ENCODE measurements around the gene CBLN3. TPM values are rescaled to one million over a fixed set of nuclear protein-coding genes. Genes with fewer than 3 reads are reported as not detected.

Gene CBLN3
- total and polyA plus RNA-seq, 9 of the 15 experiments (the other 6 are each of a cell fraction or from before 2014, with no cell fraction given), result 0.05 to 0.59 (median 0.26) TPM; not detected in 1

DNA sequence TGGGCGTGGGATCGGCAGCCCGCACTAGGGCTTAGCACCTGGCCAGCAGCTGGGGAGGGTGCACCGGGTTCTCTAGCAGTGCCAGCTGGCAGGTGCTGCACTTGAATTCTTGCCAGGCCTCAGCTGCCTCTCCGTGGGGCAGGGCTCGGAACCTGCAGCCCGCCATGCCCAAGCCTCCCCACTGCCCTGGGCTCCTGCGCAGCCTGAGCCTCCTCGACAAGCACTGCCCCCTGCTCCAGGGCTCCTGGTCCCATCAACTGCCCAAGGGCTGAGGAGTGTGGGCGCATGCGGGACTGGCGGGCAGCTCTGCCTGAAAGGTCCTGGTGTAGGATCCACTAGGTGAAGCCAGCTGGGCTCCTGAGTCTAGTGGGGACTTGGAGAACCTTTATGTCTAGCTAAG lies 43.7 kb upstream of the CBLN3 start:
- no peak overlapping the region for H2AFZ ChIP-seq (ENCODE audit: low read depth, low read length)
- H3K9me1 ChIP-seq (ENCODE audit: control insufficient read depth, insufficient read depth, low read length), result no peaks in the 10 kb centered on the region
- 13% methylated on average over 6 of the region's 12 CpGs for WGBS (ENCODE audit: insufficient coverage, low coverage, missing lambda C conversion rate)
- H3K27me3 ChIP-seq (ENCODE audit: control insufficient read depth in 2 of 2, insufficient read depth in 2 of 2, low read length in 2 of 2), result no peaks in the 10 kb centered on the region
- H3K4me2 ChIP-seq (ENCODE audit: insufficient read depth, low read length), result no peak overlapping the region
- no peak for DNase-seq (ENCODE audit: extremely low read depth in 1 of 4, low spot score in 3 of 4)
- in situ Hi-C loops (cut with MboI), result no loop called here
- no peak for ATAC-seq
- no peak for FAIRE-seq
- H3K4me1 ChIP-seq (replicated peaks in 1 of 2; ENCODE audit: control insufficient read depth in 2 of 2, insufficient read depth in 2 of 2, low read length in 2 of 2), result no peaks in the 10 kb centered on the region
- H3K9me3 ChIP-seq (replicated peaks; ENCODE audit: control insufficient read depth, insufficient read depth, low read depth, low read length), result no peaks in the 10 kb centered on the region
- H3K9ac ChIP-seq (ENCODE audit: insufficient read depth in 1 of 2, low read depth in 2 of 2, low read length in 2 of 2), result no peak overlapping the region
- no peaks in the 10 kb centered on the region for H3K79me2 ChIP-seq (ENCODE audit: control insufficient read depth, insufficient read depth, low read length)
- no peaks in the 10 kb centered on the region for H3K36me3 ChIP-seq (ENCODE audit: control insufficient read depth, insufficient read depth, low read length)
- TF ChIP-seq ILK (tag; IDR thresholded peaks at IDR 0.05; ENCODE audit: borderline replicate concordance, low read depth) (no peak), ZNF165 (CRISPR knock-in tag; IDR thresholded peaks at IDR 0.05; ENCODE audit: borderline replicate concordance) (no peak), HMBOX1 (IDR thresholded peaks at IDR 0.05) (no peak), ETV5 (CRISPR knock-in tag; IDR thresholded peaks at IDR 0.05; ENCODE audit: low read depth) (no peak), ZNF134 (CRISPR knock-in tag; conservative IDR thresholded peaks at IDR 0.05) (no peak)
- TF ChIP-seq, protein P1, sequence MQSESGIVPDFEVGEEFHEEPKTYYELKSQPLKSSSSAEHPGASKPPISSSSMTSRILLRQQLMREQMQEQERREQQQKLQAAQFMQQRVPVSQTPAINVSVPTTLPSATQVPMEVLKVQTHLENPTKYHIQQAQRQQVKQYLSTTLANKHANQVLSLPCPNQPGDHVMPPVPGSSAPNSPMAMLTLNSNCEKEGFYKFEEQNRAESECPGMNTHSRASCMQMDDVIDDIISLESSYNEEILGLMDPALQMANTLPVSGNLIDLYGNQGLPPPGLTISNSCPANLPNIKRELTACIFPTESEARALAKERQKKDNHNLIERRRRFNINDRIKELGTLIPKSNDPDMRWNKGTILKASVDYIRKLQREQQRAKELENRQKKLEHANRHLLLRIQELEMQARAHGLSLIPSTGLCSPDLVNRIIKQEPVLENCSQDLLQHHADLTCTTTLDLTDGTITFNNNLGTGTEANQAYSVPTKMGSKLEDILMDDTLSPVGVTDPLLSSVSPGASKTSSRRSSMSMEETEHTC (IDR thresholded peaks at IDR 0.05), result no peak
- no peak overlapping the region for H3K4me3 ChIP-seq
- no peaks in the 10 kb centered on the region for H4K20me1 ChIP-seq (replicated peaks; ENCODE audit: control insufficient read depth, insufficient read depth, low read length)
- CTCF ChIA-PET (ENCODE audit: low intra/inter-chr PET ratio), result no interaction called here
- POLR2A ChIA-PET, result no interaction called here
- H3K27ac ChIP-seq (ENCODE audit: extremely low read depth, low read depth, low read length), result no peak overlapping the region
- intact Hi-C loops (cut with micrococcal nuclease), result no loop called here
- no TSS peak for BruUV-seq (replicated peaks)
